NCI-H446 (cell line): ENCODE measurements around the gene HNRNPUL2.

Experiments used
- DNase-seq, 2 experiments: peaks; one replicate each; lab custom pipeline; 2025; lab: John Stamatoyannopoulos, UW

The HNRNPUL2 gene

GRCh38 chr11:62667460-62667859, 59.8 kb downstream of the HNRNPUL2 start:
- DNase-seq: no peak

GRCh38 chr11:62666259-62666926, 60.9 kb downstream of the HNRNPUL2 start:
- no peak for DNase-seq

- DNase-seq: peak in 1 of 2 experiments; percentile 55
These were observed 61.5 kb downstream of the HNRNPUL2 start for GRCh38 chr11:62665599-62666258.

- DNase-seq: peak; percentile 94 to 97
These were observed 62.1 kb downstream of the HNRNPUL2 start, which contains the start of the genes C11orf98 and CSKMT for GRCh38 chr11:62665075-62665598. C11orf98 (minus strand) TSS chr11:62665210; CDS start chr11:62665169, 41 bp downstream. CSKMT (plus strand) TSS chr11:62665312; CDS start chr11:62665880, 568 bp downstream.

GRCh38 chr11:62664405-62665074, 62.7 kb downstream of the HNRNPUL2 start:
- DNase-seq: peak in 1 of 2 experiments; percentile 71
